NB4 (cell line): Measurements from ENCODE around the gene FNIP2.

Source experiments
- CTCF ChIP-seq: IDR thresholded peaks from one replicate; pipeline ENCODE4 v1.5.1; 2012; ENCODE audit warnings: low read depth, low read length
- MAX ChIP-seq: IDR thresholded peaks from 2 replicates; pipeline ENCODE4 v1.6.1; 2011; ENCODE audit warnings: low read depth, low read length

GRCh38 chr4:158865520-158866177, 96.8 kb downstream of the FNIP2 start:
- TF ChIP-seq CTCF, result no peak
- TF ChIP-seq MAX, result no peak
